ENCODE measurements around the gene SYNM.

GRCh38 chr15:99110581-99111320 is 5.9 kb downstream of the SYNM start:
- TF ChIP-seq, protein P1, sequence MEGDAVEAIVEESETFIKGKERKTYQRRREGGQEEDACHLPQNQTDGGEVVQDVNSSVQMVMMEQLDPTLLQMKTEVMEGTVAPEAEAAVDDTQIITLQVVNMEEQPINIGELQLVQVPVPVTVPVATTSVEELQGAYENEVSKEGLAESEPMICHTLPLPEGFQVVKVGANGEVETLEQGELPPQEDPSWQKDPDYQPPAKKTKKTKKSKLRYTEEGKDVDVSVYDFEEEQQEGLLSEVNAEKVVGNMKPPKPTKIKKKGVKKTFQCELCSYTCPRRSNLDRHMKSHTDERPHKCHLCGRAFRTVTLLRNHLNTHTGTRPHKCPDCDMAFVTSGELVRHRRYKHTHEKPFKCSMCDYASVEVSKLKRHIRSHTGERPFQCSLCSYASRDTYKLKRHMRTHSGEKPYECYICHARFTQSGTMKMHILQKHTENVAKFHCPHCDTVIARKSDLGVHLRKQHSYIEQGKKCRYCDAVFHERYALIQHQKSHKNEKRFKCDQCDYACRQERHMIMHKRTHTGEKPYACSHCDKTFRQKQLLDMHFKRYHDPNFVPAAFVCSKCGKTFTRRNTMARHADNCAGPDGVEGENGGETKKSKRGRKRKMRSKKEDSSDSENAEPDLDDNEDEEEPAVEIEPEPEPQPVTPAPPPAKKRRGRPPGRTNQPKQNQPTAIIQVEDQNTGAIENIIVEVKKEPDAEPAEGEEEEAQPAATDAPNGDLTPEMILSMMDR (IDR thresholded peaks at IDR 0.05; ENCODE audit: poor library complexity) = no peak
- TF ChIP-seq EZH2phosphoT487 (IDR thresholded peaks at IDR 0.05; ENCODE audit: low read depth, severe bottlenecking, unreplicated experiment) = no peak

Measured in hepatocyte (in vitro differentiated cells).